H1 (cell line): ENCODE results near the gene L3MBTL4. TPM values are rescaled to one million over a fixed set of nuclear protein-coding genes. Genes with fewer than 3 reads are reported as not detected.

Experiments
- CTCF ChIA-PET: fragments of 300-600 bp; sonication (Branson Sonifier 250); formaldehyde crosslinking; loops from one replicate; lab custom pipeline; 2021; ENCODE audit not compliant: partially characterized antibody; lab: Charles Lee
- POLR2A ChIA-PET: fragments of 300-600 bp; sonication (Branson Sonifier 250); formaldehyde crosslinking; loops from one replicate; lab custom pipeline; 2021; ENCODE audit warnings: inconsistent platforms; ENCODE audit not compliant: partially characterized antibody; lab: Charles Lee
- DNase-seq, 2 experiments: peaks; one replicate each; pipeline versions ENCODE4 v3.0.0 to v3.0.0-alpha.2; 2010 to 2022; ENCODE audit warnings: low spot score in 2 of 2, low read depth in 1 of 2, mixed read lengths in 1 of 2
- FAIRE-seq: peaks from 2 replicates; lab custom pipeline; 2011; peaks lifted over from hg19 to GRCh38; lab: Jason Lieb, UNC
- H2AFZ ChIP-seq: 2 replicates; pipeline ENCODE4 v1.8.1; 2012; ENCODE audit warnings: low read length, inconsistent platforms
- H2AK5ac ChIP-seq: 2 replicates; pipeline ENCODE4 v1.6.1; 2013; ENCODE audit warnings: low read depth, low read length
- H2BK120ac ChIP-seq: replicated peaks from 2 replicates; pipeline ENCODE3; 2013; ENCODE audit warnings: low read depth, low read length, inconsistent platforms
- H2BK12ac ChIP-seq: 2 replicates; pipeline ENCODE4 v1.6.1; 2013; ENCODE audit warnings: low read depth, low read length
- H2BK15ac ChIP-seq: 2 replicates; pipeline ENCODE4 v1.6.1; 2013; ENCODE audit warnings: low read length
- H2BK20ac ChIP-seq: 2 replicates; pipeline ENCODE4 v1.6.1; 2013; ENCODE audit warnings: low read length
- H2BK5ac ChIP-seq: 2 replicates; pipeline ENCODE4 v1.6.1; 2013; ENCODE audit warnings: low read depth, low read length
- H3K14ac ChIP-seq: 2 replicates; pipeline ENCODE4 v1.6.1; 2013; ENCODE audit warnings: inconsistent platforms; ENCODE audit not compliant: insufficient read length
- H3K18ac ChIP-seq: 2 replicates; pipeline ENCODE4 v1.6.1; 2013; ENCODE audit warnings: low read length; ENCODE audit errors: extremely low read depth
- H3K23ac ChIP-seq: 2 replicates; pipeline ENCODE4 v1.6.1; 2013; ENCODE audit warnings: inconsistent platforms; ENCODE audit not compliant: insufficient read length
- H3K23me2 ChIP-seq: 2 replicates; pipeline ENCODE4 v1.6.1; 2013; ENCODE audit warnings: low read depth, low read length
- H3K27ac ChIP-seq: 2 replicates; pipeline ENCODE4 v1.6.1; 2011; ENCODE audit warnings: low read depth, low read length, inconsistent platforms
- H3K27me3 ChIP-seq, 4 experiments: replicated peaks in 1 of 4; 1 replicate in 1 of 4; 2 replicates in 3 of 4; pipeline versions ENCODE4 v1.6.1 to v1.8.1; 2011 to 2013; ENCODE audit warnings: low read length in 3 of 4, mild to moderate bottlenecking in 3 of 4, inconsistent platforms in 2 of 4, mixed read lengths in 2 of 4, moderate library complexity in 1 of 4; ENCODE audit not compliant: control insufficient read depth in 3 of 4, insufficient read depth in 3 of 4; ENCODE audit errors: extremely low read depth in 1 of 4
- H3K36me3 ChIP-seq, 4 experiments: 2 replicates each; pipeline versions ENCODE4 v1.6.1 to v1.8.1; 2011 to 2013; ENCODE audit warnings: mild to moderate bottlenecking in 4 of 4, low read length in 3 of 4, moderate library complexity in 2 of 4, control low read depth in 1 of 4, inconsistent platforms in 1 of 4; ENCODE audit not compliant: insufficient read depth in 4 of 4, control insufficient read depth in 2 of 4
- H3K4ac ChIP-seq: replicated peaks from 2 replicates; pipeline ENCODE3; 2013; ENCODE audit warnings: low read length, low read depth, mixed read lengths, inconsistent platforms; ENCODE audit not compliant: insufficient read length
- H3K4me1 ChIP-seq, 4 experiments: replicated peaks in 1 of 4; 1 replicate in 1 of 4; 2 replicates in 3 of 4; pipeline versions ENCODE4 v1.6.1 to v1.8.1; 2011 to 2013; ENCODE audit warnings: low read length in 3 of 4, inconsistent platforms in 2 of 4, mixed read lengths in 1 of 4; ENCODE audit not compliant: insufficient read depth in 4 of 4, control insufficient read depth in 3 of 4
- H3K4me2 ChIP-seq, 2 experiments: 2 replicates each; pipeline versions ENCODE4 v1.6.1 to v1.8.1; 2011 to 2013; ENCODE audit warnings: low read depth in 2 of 2, low read length in 2 of 2, control low read depth in 1 of 2, inconsistent platforms in 1 of 2, mild to moderate bottlenecking in 1 of 2; ENCODE audit not compliant: insufficient read depth in 1 of 2
- H3K4me3 ChIP-seq, 4 experiments: fragments of 200-600, 300-600 bp in 1 of 4; sonication (generic), shearing (Covaris generic), sonication (Bioruptor Twin) in 1 of 4; 2 replicates each; pipeline versions ENCODE4 v1.5.1 to v1.8.1; 2011 to 2016; ENCODE audit warnings: low read length in 4 of 4, low read depth in 3 of 4, control low read depth in 2 of 4, inconsistent platforms in 2 of 4, mild to moderate bottlenecking in 2 of 4, mixed read lengths in 1 of 4, moderate library complexity in 1 of 4; ENCODE audit not compliant: insufficient read depth in 2 of 4; ENCODE audit errors: extremely low read depth in 1 of 4
- H3K56ac ChIP-seq: replicated peaks from 2 replicates; pipeline ENCODE3; 2013; ENCODE audit warnings: low read depth, mild to moderate bottlenecking, mixed read lengths, low read length, inconsistent platforms; ENCODE audit not compliant: insufficient read length
- H3K79me1 ChIP-seq: 2 replicates; pipeline ENCODE4 v1.6.1; 2013; ENCODE audit warnings: low read depth, low read length, control low read depth
- H3K79me2 ChIP-seq, 2 experiments: 2 replicates each; pipeline versions ENCODE4 v1.6.1 to v1.8.1; 2012 to 2013; ENCODE audit warnings: low read length in 2 of 2, mild to moderate bottlenecking in 2 of 2, inconsistent platforms in 1 of 2; ENCODE audit not compliant: insufficient read depth in 2 of 2, control insufficient read depth in 1 of 2
- H3K9ac ChIP-seq, 4 experiments: replicated peaks in 1 of 4; 1 replicate in 1 of 4; 2 replicates in 3 of 4; pipeline versions ENCODE4 v1.6.1 to v1.8.1; 2011 to 2013; ENCODE audit warnings: low read depth in 3 of 4, low read length in 3 of 4, control low read depth in 2 of 4, mild to moderate bottlenecking in 2 of 4, moderate library complexity in 2 of 4, inconsistent platforms in 1 of 4; ENCODE audit errors: extremely low read depth in 1 of 4
- H3K9me3 ChIP-seq, 2 experiments: 2 replicates each; pipeline versions ENCODE4 v1.6.1 to v1.8.1; 2012 to 2013; ENCODE audit warnings: mild to moderate bottlenecking in 2 of 2, moderate library complexity in 2 of 2, control low read depth in 1 of 2, inconsistent platforms in 1 of 2, low read depth in 1 of 2, low read length in 1 of 2, mixed read lengths in 1 of 2; ENCODE audit not compliant: insufficient read depth in 2 of 2
- H4K20me1 ChIP-seq, 2 experiments: replicated peaks in 1 of 2; 2 replicates each; pipeline versions ENCODE3 to v1.8.1; 2011 to 2013; ENCODE audit warnings: inconsistent platforms in 2 of 2, low read length in 2 of 2, mild to moderate bottlenecking in 1 of 2; ENCODE audit not compliant: insufficient read depth in 2 of 2, control insufficient read depth in 1 of 2
- H4K5ac ChIP-seq: 2 replicates; pipeline ENCODE4 v1.6.1; 2013; ENCODE audit warnings: low read length, low read depth, mixed read lengths, inconsistent platforms; ENCODE audit not compliant: insufficient read length
- H4K8ac ChIP-seq: 2 replicates; pipeline ENCODE4 v1.8.0; 2013; ENCODE audit warnings: mild to moderate bottlenecking, moderate library complexity, low read length, inconsistent platforms; ENCODE audit not compliant: insufficient read depth; ENCODE audit errors: extremely low read depth
- H4K91ac ChIP-seq: replicated peaks from 2 replicates; pipeline ENCODE3; 2013; ENCODE audit warnings: low read length, mixed read lengths, inconsistent platforms; ENCODE audit not compliant: insufficient read length
- BACH1 ChIP-seq: IDR thresholded peaks from 2 replicates; pipeline ENCODE4 v1.6.1; 2012; ENCODE audit warnings: low read length, improper control_type of control experiment
- CHD2 ChIP-seq: IDR thresholded peaks from 2 replicates; pipeline ENCODE4 v1.6.1; 2012; ENCODE audit warnings: low read length, improper control_type of control experiment
- FOSL1 ChIP-seq: IDR thresholded peaks from 2 replicates; pipeline ENCODE4 v1.6.1; 2011; ENCODE audit warnings: mild to moderate bottlenecking, low read depth, low read length, moderate library complexity; ENCODE audit not compliant: insufficient read depth
- MAX ChIP-seq: IDR thresholded peaks from 2 replicates; pipeline ENCODE4 v1.6.1; 2012; ENCODE audit warnings: inconsistent platforms
- NANOG ChIP-seq: IDR thresholded peaks from 2 replicates; pipeline ENCODE4 v1.6.1; 2011; ENCODE audit warnings: low read length, low read depth, mild to moderate bottlenecking, inconsistent platforms; ENCODE audit not compliant: insufficient read depth, poor library complexity, severe bottlenecking
- RXRA ChIP-seq: IDR thresholded peaks from 2 replicates; pipeline ENCODE4 v1.6.1; 2011; ENCODE audit warnings: low read depth, mild to moderate bottlenecking, low read length, moderate library complexity; ENCODE audit not compliant: insufficient read depth
- SP1 ChIP-seq: IDR thresholded peaks from 2 replicates; pipeline ENCODE4 v1.6.1; 2011; ENCODE audit warnings: low read depth, low read length
- WGBS, 2 experiments: shearing (Covaris generic) in 1 of 2; methylation state at CpG; one replicate each; pipeline versions ENCODE4 v1.1.6 to v1.1.7; 2013 to 2015; ENCODE audit warnings: low lambda C conversion rate in 2 of 2, mixed read lengths in 2 of 2, inconsistent platforms in 1 of 2, low coverage in 1 of 2, missing lambda C conversion rate in 1 of 2; ENCODE audit not compliant: insufficient replicate concordance in 2 of 2, insufficient coverage in 1 of 2, insufficient read length in 1 of 2; ENCODE audit errors: extremely low coverage in 1 of 2, missing lambda C conversion rate in 1 of 2; 5-methylcytosine and 5-hydroxymethylcytosine counted together
- polyA plus RNA-seq, 7 experiments: library from polyadenylated mRNA; depleted of rRNA in 3 of 7; stranded (reverse) in 5 of 7; unstranded in 2 of 7; fragments of >200 nt in 5 of 7; fragments of 200-250 nt in 2 of 7; gene quantifications; 1 replicate in 5 of 7; 2 replicates in 1 of 7; 4 replicates in 1 of 7; pipeline versions ENCODE4 v1.2.1 to v1.2.3, GENCODE V29; 2011 to 2013; ENCODE audit warnings: missing spikeins in 2 of 7, mixed read lengths in 2 of 7
- total RNA-seq: library from RNA; stranded (reverse); fragmentation: NEBNext Ultra II Directional; extraction: Animal tissue kit (Norgen Biotek cat#: 25700); gene quantifications from 2 replicates; pipeline ENCODE4 v1.2.1, GENCODE V29; 2021

L3MBTL4 gene
- total and polyA plus RNA-seq, 2 of the 8 experiments (the other 6 are each of a cell fraction or from before 2014, with no cell fraction given): 1.0 to 2.1 TPM

GRCh38 chr18:6207941-6208340 lies 206.8 kb downstream of the L3MBTL4 start:
- no peak overlapping the region for H3K4me2 ChIP-seq
- ChIA-PET POLR2A (no interaction called here), CTCF (interaction anchor here (0.6 to 1.5 kb wide), 4 partner anchors 9 to 215 kb away, joined by 3 to 5 read pairs (median 4); no protein-coding TSS in a partner anchor)
- H3K14ac ChIP-seq: no peak overlapping the region
- no peak overlapping the region for H2BK120ac ChIP-seq
- no peak overlapping the region for H4K8ac ChIP-seq
- no peaks in the 10 kb centered on the region for H3K36me3 ChIP-seq
- TF ChIP-seq CHD2 (no peak), NANOG (no peak), MAX (no peak), RXRA (no peak), SP1 (no peak), FOSL1 (no peak), BACH1 (no peak)
- no peaks in the 10 kb centered on the region for H3K9me3 ChIP-seq
- H3K27ac ChIP-seq: no peak overlapping the region
- H2BK20ac ChIP-seq: no peak overlapping the region
- H4K20me1 ChIP-seq: no peaks in the 10 kb centered on the region
- H2AFZ ChIP-seq: no peak overlapping the region
- H3K23me2 ChIP-seq: no peaks in the 10 kb centered on the region
- H3K23ac ChIP-seq: no peak overlapping the region
- FAIRE-seq (no peak), DNase-seq (no peak)
- H3K79me2 ChIP-seq: no peaks in the 10 kb centered on the region
- no peaks in the 10 kb centered on the region for H3K79me1 ChIP-seq
- WGBS, 2 experiments: 100% methylated on average over 3 of the region's 3 CpGs; no CpG with 5 or more reads in 1 of the 2 experiments
- no peak overlapping the region for H4K5ac ChIP-seq
- H3K4me1 ChIP-seq: peaks cover 0 to 5% (median 2%) of the 10 kb centered on the region in 4 experiments; a peak in 2 of 7 replicates
- H3K4ac ChIP-seq: no peak overlapping the region
- H3K27me3 ChIP-seq: no peaks in the 10 kb centered on the region; a peak in 1 of 7 replicates
- H3K56ac ChIP-seq: no peak overlapping the region
- no peak overlapping the region for H2BK5ac ChIP-seq
- no peak overlapping the region for H3K9ac ChIP-seq
- no peak overlapping the region for H3K18ac ChIP-seq
- H3K4me3 ChIP-seq: no peak overlapping the region
- H4K91ac ChIP-seq: no peak overlapping the region
- H2BK15ac ChIP-seq: no peak overlapping the region
- no peak overlapping the region for H2AK5ac ChIP-seq
- H2BK12ac ChIP-seq: no peak overlapping the region
